ENCODE data around the gene HBD.
"Not testable (repeated sequence)": the region's sequence is repeated elsewhere in the genome, so short reads cannot be mapped to it uniquely, and the experiment has no call there.

HBD gene

GRCh38 chr11:5253440-5253839 lies 19.2 kb upstream of the HBD start:
- not testable (repeated sequence) for H3K27me3 ChIP-seq (ENCODE audit: control insufficient read depth in 2 of 2, insufficient read depth in 2 of 2, low read length in 2 of 2); H3K9me3 ChIP-seq (ENCODE audit: control insufficient read depth in 2 of 2, low read length in 2 of 2); H3K4me3 ChIP-seq (ENCODE audit: low read length in 2 of 2); H3K36me3 ChIP-seq (ENCODE audit: control insufficient read depth in 2 of 2, insufficient read depth in 2 of 2, low read length in 2 of 2); H3K4me1 ChIP-seq (ENCODE audit: control insufficient read depth in 2 of 2, insufficient read depth in 2 of 2, low read length in 2 of 2); H3K9ac ChIP-seq (ENCODE audit: low read depth in 1 of 2, low read length in 2 of 2); H3K27ac ChIP-seq (ENCODE audit: low read depth in 2 of 2, low read length in 2 of 2)

DNA sequence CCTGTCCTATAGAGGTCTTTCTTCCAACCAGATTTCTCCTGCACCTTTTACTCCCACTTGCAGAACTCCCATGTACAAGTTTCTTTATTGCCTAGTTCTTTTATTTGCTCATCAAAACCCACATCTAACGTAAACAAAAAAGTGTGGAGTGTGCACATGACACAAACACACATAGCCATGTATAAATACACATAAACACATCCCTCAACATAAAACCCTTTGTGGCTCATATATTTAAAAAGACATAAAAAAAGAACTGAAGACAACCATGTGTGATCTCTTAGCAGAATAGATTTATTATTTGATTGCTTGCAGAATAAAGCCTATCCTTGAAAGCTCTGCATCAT lies 18.6 kb upstream of the HBD start:
- Histone ChIP-seq H3K36me3 (ENCODE audit: control insufficient read depth in 2 of 2, insufficient read depth in 2 of 2, low read length in 2 of 2) (no peaks in the 10 kb centered on the region), H3K9ac (ENCODE audit: low read depth in 1 of 2, low read length in 2 of 2) (no peak overlapping the region), H3K4me1 (ENCODE audit: control insufficient read depth in 2 of 2, insufficient read depth in 2 of 2, low read length in 2 of 2) (no peaks in the 10 kb centered on the region), H3K27me3 (ENCODE audit: control insufficient read depth in 2 of 2, insufficient read depth in 2 of 2, low read length in 2 of 2) (no peaks in the 10 kb centered on the region), H3K9me3 (ENCODE audit: control insufficient read depth in 2 of 2, low read length in 2 of 2) (no peaks in the 10 kb centered on the region), H3K4me3 (ENCODE audit: low read length in 2 of 2) (no peak overlapping the region), H3K27ac (ENCODE audit: low read depth in 2 of 2, low read length in 2 of 2) (no peak overlapping the region)

DNA sequence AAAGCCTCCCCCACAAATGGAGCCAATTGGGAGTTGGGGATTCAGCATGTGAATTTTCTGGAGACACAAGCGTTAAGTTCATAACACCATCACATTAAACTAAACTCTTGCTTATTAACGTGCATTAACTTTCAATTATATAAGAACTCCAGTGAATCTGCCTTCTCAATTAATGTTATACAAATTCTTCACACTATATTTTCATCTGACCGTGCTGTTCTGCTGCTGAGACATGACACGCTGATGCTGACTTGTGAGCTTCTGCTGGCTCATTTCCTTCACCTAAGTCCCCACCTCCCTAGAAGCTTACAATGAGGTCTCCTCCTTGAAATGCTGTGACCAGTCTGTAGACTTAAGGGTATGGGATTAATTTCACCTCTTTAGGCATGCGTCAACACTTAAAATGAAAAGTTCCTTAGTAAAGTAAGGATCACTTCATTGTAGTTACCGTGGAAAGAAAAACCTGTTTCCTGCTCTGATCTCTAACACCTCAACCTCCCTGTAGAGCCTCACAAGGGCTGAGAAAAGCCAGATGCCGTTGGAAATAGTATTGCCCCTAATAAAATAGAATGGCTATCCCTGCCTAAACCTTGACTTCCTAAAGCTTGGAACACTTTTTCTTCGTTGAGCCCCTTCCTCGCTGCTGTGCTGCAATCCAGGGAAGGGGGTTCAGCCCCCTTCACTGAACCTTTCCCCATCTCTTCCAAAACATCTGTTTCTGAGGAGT lies 18.1 kb upstream of the HBD start:
- Histone ChIP-seq H3K27me3 (ENCODE audit: control insufficient read depth in 2 of 2, insufficient read depth in 2 of 2, low read length in 2 of 2) (no peaks in the 10 kb centered on the region), H3K36me3 (ENCODE audit: control insufficient read depth in 2 of 2, insufficient read depth in 2 of 2, low read length in 2 of 2) (no peaks in the 10 kb centered on the region), H3K9me3 (ENCODE audit: control insufficient read depth in 2 of 2, low read length in 2 of 2) (no peaks in the 10 kb centered on the region), H3K4me1 (ENCODE audit: control insufficient read depth in 2 of 2, insufficient read depth in 2 of 2, low read length in 2 of 2) (no peaks in the 10 kb centered on the region), H3K27ac (ENCODE audit: low read depth in 2 of 2, low read length in 2 of 2) (no peak overlapping the region), H3K9ac (ENCODE audit: low read depth in 1 of 2, low read length in 2 of 2) (no peak overlapping the region), H3K4me3 (ENCODE audit: low read length in 2 of 2) (no peak overlapping the region)

DNA sequence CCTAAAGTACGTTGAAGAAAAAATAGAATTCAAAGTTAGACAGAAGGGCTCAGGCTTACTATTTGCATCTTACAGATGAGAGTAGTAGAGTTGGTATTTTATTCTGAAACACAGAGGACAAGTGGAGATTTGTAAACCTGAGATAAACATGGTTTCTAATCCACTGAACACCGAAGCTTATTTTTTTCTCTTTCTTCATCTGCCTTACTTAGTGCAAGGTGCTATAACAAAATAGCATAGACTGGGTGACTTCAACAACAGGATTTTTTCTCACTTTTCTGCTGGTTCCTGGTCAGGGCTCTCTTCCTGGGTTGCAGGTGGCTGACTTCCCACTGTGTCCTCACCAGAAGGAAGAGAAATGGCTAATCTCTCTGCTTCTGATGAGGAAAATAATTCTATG lies 17.5 kb upstream of the HBD start:
- H3K36me3 ChIP-seq (ENCODE audit: control insufficient read depth in 2 of 2, insufficient read depth in 2 of 2, low read length in 2 of 2): no peaks in the 10 kb centered on the region
- H3K27me3 ChIP-seq (ENCODE audit: control insufficient read depth in 2 of 2, insufficient read depth in 2 of 2, low read length in 2 of 2): no peaks in the 10 kb centered on the region
- no peaks in the 10 kb centered on the region for H3K4me1 ChIP-seq (ENCODE audit: control insufficient read depth in 2 of 2, insufficient read depth in 2 of 2, low read length in 2 of 2)
- no peak overlapping the region for H3K9ac ChIP-seq (ENCODE audit: low read depth in 1 of 2, low read length in 2 of 2)
- no peak overlapping the region for H3K4me3 ChIP-seq (ENCODE audit: low read length in 2 of 2)
- H3K27ac ChIP-seq (ENCODE audit: low read depth in 2 of 2, low read length in 2 of 2): no peak overlapping the region
- H3K9me3 ChIP-seq (ENCODE audit: control insufficient read depth in 2 of 2, low read length in 2 of 2): no peaks in the 10 kb centered on the region

DNA sequence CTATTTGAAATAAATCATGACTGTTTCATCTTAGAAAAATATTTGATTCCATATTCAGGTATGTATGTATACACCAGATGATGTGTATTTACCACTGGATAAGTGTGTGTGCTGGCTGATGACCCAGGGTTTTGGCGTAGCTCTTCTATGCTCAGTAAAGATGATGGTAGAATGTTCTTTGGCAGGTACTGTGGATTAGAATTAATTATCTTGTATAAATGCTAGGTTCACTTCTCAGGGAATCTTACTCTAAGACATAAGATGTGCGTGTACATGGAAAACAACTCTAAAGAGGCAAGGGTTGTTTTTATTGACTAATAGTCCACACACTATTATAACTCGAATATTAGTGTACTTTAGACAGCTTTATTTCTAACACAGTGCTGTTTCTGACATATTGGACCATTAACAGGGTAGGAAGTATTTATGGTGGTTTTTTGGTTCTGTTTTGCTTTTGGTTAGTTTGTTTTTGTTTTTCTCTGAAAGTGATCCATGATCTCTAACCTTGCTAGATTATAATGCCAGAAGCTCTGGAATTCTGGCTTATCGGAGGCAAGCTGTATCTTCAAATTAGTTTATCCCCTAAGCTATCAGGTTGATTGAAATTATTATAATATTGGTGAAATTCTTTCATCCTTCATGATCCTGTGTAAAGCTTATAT lies 16.4 kb upstream of the HBD start:
- Histone ChIP-seq H3K27me3 (ENCODE audit: control insufficient read depth in 2 of 2, insufficient read depth in 2 of 2, low read length in 2 of 2) (no peaks in the 10 kb centered on the region), H3K9ac (ENCODE audit: low read depth in 1 of 2, low read length in 2 of 2) (no peak overlapping the region), H3K9me3 (ENCODE audit: control insufficient read depth in 2 of 2, low read length in 2 of 2) (no peaks in the 10 kb centered on the region), H3K4me3 (ENCODE audit: low read length in 2 of 2) (no peak overlapping the region), H3K27ac (ENCODE audit: low read depth in 2 of 2, low read length in 2 of 2) (no peak overlapping the region), H3K4me1 (ENCODE audit: control insufficient read depth in 2 of 2, insufficient read depth in 2 of 2, low read length in 2 of 2) (no peaks in the 10 kb centered on the region), H3K36me3 (ENCODE audit: control insufficient read depth in 2 of 2, insufficient read depth in 2 of 2, low read length in 2 of 2) (no peaks in the 10 kb centered on the region)

DNA sequence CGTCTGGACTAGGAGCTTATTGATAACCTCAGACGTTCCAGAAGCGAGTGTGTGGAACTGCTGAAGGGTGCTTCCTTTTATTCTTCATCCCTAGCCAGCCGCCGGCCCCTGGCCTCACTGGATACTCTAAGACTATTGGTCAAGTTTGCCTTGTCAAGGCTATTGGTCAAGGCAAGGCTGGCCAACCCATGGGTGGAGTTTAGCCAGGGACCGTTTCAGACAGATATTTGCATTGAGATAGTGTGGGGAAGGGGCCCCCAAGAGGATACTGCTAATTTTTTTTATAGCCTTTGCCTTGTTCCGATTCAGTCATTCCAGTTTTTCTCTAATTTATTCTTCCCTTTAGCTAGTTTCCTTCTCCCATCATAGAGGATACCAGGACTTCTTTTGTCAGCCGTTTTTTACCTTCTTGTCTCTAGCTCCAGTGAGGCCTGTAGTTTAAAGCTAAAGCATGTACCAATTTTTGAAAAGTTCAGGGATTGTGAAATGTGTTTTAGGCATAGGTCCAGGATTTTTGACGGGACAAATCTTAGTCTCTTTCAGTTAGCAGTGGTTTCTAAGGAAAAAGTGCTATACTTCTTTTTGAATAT lies 15.6 kb upstream of the HBD start, which contains the start of gene HBG1:
Gene HBG1 (minus strand): TSS at position 51 of the 590 bp plus-strand sequence. CDS start 53 bp downstream, outside the sequence.
- not testable (repeated sequence) for H3K4me3 ChIP-seq (ENCODE audit: low read length in 2 of 2); H3K27me3 ChIP-seq (ENCODE audit: control insufficient read depth in 2 of 2, insufficient read depth in 2 of 2, low read length in 2 of 2); H3K4me1 ChIP-seq (ENCODE audit: control insufficient read depth in 2 of 2, insufficient read depth in 2 of 2, low read length in 2 of 2); H3K9me3 ChIP-seq (ENCODE audit: control insufficient read depth in 2 of 2, low read length in 2 of 2); H3K36me3 ChIP-seq (ENCODE audit: control insufficient read depth in 2 of 2, insufficient read depth in 2 of 2, low read length in 2 of 2); H3K9ac ChIP-seq (ENCODE audit: low read depth in 1 of 2, low read length in 2 of 2); H3K27ac ChIP-seq (ENCODE audit: low read depth in 2 of 2, low read length in 2 of 2)

- H3K27me3 ChIP-seq (ENCODE audit: control insufficient read depth in 2 of 2, insufficient read depth in 2 of 2, low read length in 2 of 2); H3K36me3 ChIP-seq (ENCODE audit: control insufficient read depth in 2 of 2, insufficient read depth in 2 of 2, low read length in 2 of 2); H3K9me3 ChIP-seq (ENCODE audit: control insufficient read depth in 2 of 2, low read length in 2 of 2); H3K4me1 ChIP-seq (ENCODE audit: control insufficient read depth in 2 of 2, insufficient read depth in 2 of 2, low read length in 2 of 2); H3K9ac ChIP-seq (ENCODE audit: low read depth in 1 of 2, low read length in 2 of 2); H3K4me3 ChIP-seq (ENCODE audit: low read length in 2 of 2); H3K27ac ChIP-seq (ENCODE audit: low read depth in 2 of 2, low read length in 2 of 2): not testable (repeated sequence)
These were observed 14.2 kb upstream of the HBD start for GRCh38 chr11:5248498-5248897.

- Histone ChIP-seq H3K36me3 (ENCODE audit: control insufficient read depth in 2 of 2, insufficient read depth in 2 of 2, low read length in 2 of 2) (no peaks in the 10 kb centered on the region), H3K9me3 (ENCODE audit: control insufficient read depth in 2 of 2, low read length in 2 of 2) (no peaks in the 10 kb centered on the region), H3K4me1 (ENCODE audit: control insufficient read depth in 2 of 2, insufficient read depth in 2 of 2, low read length in 2 of 2) (no peaks in the 10 kb centered on the region), H3K9ac (ENCODE audit: low read depth in 1 of 2, low read length in 2 of 2) (no peak overlapping the region), H3K4me3 (ENCODE audit: low read length in 2 of 2) (no peak overlapping the region), H3K27me3 (ENCODE audit: control insufficient read depth in 2 of 2, insufficient read depth in 2 of 2, low read length in 2 of 2) (no peaks in the 10 kb centered on the region), H3K27ac (ENCODE audit: low read depth in 2 of 2, low read length in 2 of 2) (no peak overlapping the region)
These were observed 13.3 kb upstream of the HBD start for GRCh38 chr11:5247472-5248192.

DNA sequence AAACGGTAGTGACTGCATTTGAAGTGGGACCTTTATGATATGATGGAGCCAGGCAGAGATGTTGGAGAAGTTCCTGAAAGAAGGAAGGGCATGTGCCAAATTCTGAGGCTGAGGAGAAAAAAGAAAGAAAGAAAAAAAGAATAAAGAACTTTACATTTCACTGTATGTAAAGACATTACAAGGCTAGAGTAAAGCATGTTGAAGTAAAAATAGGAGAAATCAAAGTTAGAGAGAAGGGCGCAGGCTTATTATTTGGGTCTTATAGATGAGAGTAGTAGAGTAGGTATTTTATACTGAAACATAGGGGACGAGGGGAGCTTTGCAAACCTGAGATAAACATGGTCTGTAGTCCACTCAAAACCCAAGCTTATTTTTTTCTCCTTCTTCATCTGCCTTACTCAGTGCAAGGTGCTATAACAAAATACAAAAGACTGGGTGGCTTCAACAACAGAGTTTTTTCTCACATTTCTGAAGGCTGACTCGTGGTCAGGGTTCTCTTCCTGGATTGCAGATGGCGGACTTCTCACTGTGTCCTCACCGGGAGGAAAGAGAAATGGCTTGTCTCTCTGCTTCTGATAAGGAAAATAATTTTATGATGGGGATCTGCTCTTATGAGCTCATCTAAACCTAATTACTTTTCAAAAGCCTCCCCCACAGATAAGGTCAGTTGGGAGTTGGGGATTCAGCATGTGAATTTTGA lies 12.6 kb upstream of the HBD start:
- Histone ChIP-seq H3K4me3 (ENCODE audit: low read length in 2 of 2) (no peak overlapping the region), H3K27ac (ENCODE audit: low read depth in 2 of 2, low read length in 2 of 2) (no peak overlapping the region), H3K36me3 (ENCODE audit: control insufficient read depth in 2 of 2, insufficient read depth in 2 of 2, low read length in 2 of 2) (no peaks in the 10 kb centered on the region)

GRCh38 chr11:5245155-5245554 lies 10.9 kb upstream of the HBD start:
- no peaks in the 10 kb centered on the region for H3K36me3 ChIP-seq (ENCODE audit: control insufficient read depth in 2 of 2, insufficient read depth in 2 of 2, low read length in 2 of 2)
- H3K9me3 ChIP-seq (ENCODE audit: control insufficient read depth in 2 of 2, low read length in 2 of 2): no peaks in the 10 kb centered on the region

More for the DNA sequence above, 12.6 kb upstream of the HBD start:
- no peak overlapping the region for H3K9ac ChIP-seq (ENCODE audit: low read depth in 1 of 2, low read length in 2 of 2)
- H3K27me3 ChIP-seq (ENCODE audit: control insufficient read depth in 2 of 2, insufficient read depth in 2 of 2, low read length in 2 of 2): no peaks in the 10 kb centered on the region
- no peaks in the 10 kb centered on the region for H3K9me3 ChIP-seq (ENCODE audit: control insufficient read depth in 2 of 2, low read length in 2 of 2)
- H3K4me1 ChIP-seq (ENCODE audit: control insufficient read depth in 2 of 2, insufficient read depth in 2 of 2, low read length in 2 of 2): no peaks in the 10 kb centered on the region

More at GRCh38 chr11:5245155-5245554, 10.9 kb upstream of the HBD start:
- no peaks in the 10 kb centered on the region for H3K27me3 ChIP-seq (ENCODE audit: control insufficient read depth in 2 of 2, insufficient read depth in 2 of 2, low read length in 2 of 2)
- H3K27ac ChIP-seq (ENCODE audit: low read depth in 2 of 2, low read length in 2 of 2): no peak overlapping the region
- H3K4me1 ChIP-seq (ENCODE audit: control insufficient read depth in 2 of 2, insufficient read depth in 2 of 2, low read length in 2 of 2): no peaks in the 10 kb centered on the region
- H3K9ac ChIP-seq (ENCODE audit: low read depth in 1 of 2, low read length in 2 of 2): no peak overlapping the region
- H3K4me3 ChIP-seq (ENCODE audit: low read length in 2 of 2): no peak overlapping the region
